ENCODE measurements around the gene PHETA2.
"Not testable (repeated sequence)": the region's sequence is repeated elsewhere in the genome, so short reads cannot be mapped to it uniquely, and the experiment has no call there.

The PHETA2 gene

DNA sequence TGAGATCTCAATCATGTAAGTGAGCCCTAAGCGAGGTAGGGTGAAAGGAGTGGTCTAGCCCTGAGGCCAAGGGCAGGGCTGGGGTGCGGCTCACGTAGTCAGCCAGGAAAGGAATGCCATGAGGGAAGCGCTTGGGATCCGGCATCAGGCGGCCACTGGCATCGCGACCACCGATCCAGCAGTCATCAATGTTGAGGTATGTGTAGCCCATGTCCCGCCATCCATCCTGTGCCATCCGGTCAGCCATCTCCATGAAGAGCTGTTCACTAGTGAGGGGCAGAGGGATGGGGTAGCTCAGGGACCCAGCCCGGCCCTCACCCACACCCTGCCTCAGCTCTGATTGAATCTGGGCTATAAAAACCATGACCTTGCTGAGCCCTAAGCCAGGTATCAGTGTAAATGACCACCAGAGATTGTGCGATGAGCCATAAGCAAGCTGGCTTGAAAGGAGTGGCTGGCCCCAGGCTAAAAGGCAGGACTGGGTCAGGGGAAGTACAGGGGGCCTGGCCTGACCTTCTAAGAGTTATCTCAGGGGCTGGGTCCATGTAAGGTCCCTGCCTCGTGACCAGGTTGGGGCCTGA is 6.3 kb upstream of the PHETA2 start:
- in situ Hi-C loops (cut with HindIII; ENCODE audit: low pct_ligation_motif_present, low pct_unique_long_range_greater_than_20kb, low sequenced_read_pairs): no loop called here
- no peak for DNase-seq

GRCh38 chr22:42068291-42068690 is 5.8 kb upstream of the PHETA2 start:
- DNase-seq: no peak
- in situ Hi-C loops (cut with HindIII; ENCODE audit: low pct_ligation_motif_present, low pct_unique_long_range_greater_than_20kb, low sequenced_read_pairs): no loop called here

DNA sequence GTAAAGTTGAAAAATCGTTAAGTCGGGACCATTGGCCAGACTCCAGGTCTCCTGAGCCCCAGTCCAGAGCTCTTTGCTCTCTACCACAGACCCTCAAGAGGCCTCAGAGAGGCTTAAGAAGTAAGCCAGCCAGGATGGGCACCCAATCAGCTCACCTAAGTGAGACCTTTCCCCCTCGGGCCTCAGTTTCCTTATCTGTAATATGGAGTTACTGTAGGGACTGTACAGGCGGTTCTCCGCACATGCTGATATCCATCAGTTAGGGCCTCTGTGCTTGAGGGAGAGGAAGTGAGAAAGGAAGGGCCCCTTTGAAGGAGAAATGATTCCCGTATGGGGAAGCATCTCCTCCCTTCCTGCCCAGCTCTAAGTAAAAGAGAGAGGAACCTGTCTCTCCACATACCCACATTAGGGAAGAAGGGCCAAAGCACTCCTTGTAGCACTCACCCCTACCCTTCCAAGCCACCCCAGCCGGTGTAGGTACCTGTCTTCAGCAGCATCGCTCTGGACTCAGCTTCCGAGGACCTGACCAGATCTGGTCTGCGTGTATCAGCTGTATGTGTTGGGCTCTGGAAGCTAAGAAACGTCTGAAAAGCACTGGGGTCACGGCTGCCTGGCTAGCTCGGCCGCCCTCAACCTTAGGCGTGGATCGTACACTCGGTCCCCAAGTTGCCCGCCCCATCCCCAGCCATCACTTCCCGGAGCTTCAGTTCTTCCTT is 4.1 kb upstream of the PHETA2 start:
- peak; percentile 5 for DNase-seq
- in situ Hi-C loops (cut with HindIII; ENCODE audit: low pct_ligation_motif_present, low pct_unique_long_range_greater_than_20kb, low sequenced_read_pairs): no loop called here

- in situ Hi-C loops (cut with HindIII; ENCODE audit: low pct_ligation_motif_present, low pct_unique_long_range_greater_than_20kb, low sequenced_read_pairs): no loop called here
- DNase-seq: peak; percentile 97
Measured at GRCh38 chr22:42070517-42071422, 3.3 kb upstream of the PHETA2 start, which contains the start of gene NAGA. Gene NAGA, minus strand, starts transcription at chr22:42070812. Its CDS starts 515 bp downstream, at chr22:42070297.

- DNase-seq; in situ Hi-C loops (cut with HindIII; ENCODE audit: low pct_ligation_motif_present, low pct_unique_long_range_greater_than_20kb, low sequenced_read_pairs): not testable (repeated sequence)
Measured at GRCh38 chr22:42071508-42071907, 2.5 kb upstream of the PHETA2 start.

DNA sequence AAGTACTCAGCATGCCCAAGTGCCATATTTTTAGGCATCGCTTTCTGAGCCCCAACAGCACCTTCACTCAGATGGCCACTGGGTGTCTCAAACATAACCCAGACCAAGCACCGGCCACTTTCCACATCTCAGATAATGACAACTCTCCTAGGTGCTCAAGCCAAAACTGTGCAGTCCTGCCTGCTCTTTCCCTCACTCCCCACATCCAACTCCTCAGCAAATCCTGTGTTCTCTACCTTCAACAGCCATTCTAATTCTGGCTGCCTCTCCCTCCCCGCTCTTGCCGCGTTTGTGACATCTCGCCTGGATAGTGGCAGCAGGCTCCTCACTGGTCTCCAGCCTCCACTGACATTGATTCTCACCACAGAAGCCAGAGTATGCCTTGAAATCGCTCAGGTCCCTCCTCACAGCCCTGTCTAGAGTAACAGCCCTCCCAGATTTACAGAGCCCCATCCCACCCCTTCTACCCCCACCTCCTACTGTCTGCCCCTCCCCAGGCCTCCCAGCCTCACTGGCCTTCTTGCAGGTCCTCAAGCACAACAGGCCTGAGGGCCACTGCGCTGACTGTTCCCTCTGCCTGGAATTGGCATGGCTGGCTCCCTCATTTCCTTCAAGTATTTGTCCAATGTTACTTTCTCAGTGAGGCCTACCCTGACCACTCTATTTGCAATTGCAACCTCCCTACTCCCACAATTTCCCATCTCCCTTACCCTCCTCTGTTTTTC is 1.3 kb upstream of the PHETA2 start:
- in situ Hi-C loops (cut with HindIII; ENCODE audit: low pct_ligation_motif_present, low pct_unique_long_range_greater_than_20kb, low sequenced_read_pairs): no loop called here
- no peak for DNase-seq

DNA sequence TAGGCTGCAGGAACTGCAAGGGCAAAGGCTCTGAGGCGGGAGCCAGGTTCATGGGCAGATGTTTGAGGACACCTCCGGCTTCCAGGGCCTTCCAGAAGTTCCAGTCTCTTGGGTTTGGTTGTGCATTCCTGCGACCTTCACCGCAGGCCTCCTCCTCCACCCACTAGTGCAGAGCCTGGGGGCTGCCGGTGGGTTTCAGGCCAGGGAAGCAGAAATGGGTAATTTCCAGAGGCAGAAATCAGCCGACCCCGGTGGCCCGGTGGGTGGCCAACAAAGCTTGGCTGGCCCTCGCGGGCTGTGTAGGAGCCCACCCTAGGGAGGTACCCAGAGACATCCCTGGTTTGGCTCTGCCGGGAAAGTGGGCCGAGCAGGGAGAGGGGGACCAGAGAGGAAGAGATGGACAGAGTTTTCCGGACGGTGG is 417 bp upstream of the PHETA2 start:
- DNase-seq: no peak
- in situ Hi-C loops (cut with HindIII; ENCODE audit: low pct_ligation_motif_present, low pct_unique_long_range_greater_than_20kb, low sequenced_read_pairs): no loop called here

GRCh38 chr22:42074846-42075676 is 1.0 kb downstream of the PHETA2 start:
- DNase-seq: no peak
- in situ Hi-C loops (cut with HindIII; ENCODE audit: low pct_ligation_motif_present, low pct_unique_long_range_greater_than_20kb, low sequenced_read_pairs): no loop called here

- DNase-seq: no peak
- in situ Hi-C loops (cut with HindIII; ENCODE audit: low pct_ligation_motif_present, low pct_unique_long_range_greater_than_20kb, low sequenced_read_pairs): no loop called here
Measured at GRCh38 chr22:42076764-42077485, 2.9 kb downstream of the PHETA2 start.

DNA sequence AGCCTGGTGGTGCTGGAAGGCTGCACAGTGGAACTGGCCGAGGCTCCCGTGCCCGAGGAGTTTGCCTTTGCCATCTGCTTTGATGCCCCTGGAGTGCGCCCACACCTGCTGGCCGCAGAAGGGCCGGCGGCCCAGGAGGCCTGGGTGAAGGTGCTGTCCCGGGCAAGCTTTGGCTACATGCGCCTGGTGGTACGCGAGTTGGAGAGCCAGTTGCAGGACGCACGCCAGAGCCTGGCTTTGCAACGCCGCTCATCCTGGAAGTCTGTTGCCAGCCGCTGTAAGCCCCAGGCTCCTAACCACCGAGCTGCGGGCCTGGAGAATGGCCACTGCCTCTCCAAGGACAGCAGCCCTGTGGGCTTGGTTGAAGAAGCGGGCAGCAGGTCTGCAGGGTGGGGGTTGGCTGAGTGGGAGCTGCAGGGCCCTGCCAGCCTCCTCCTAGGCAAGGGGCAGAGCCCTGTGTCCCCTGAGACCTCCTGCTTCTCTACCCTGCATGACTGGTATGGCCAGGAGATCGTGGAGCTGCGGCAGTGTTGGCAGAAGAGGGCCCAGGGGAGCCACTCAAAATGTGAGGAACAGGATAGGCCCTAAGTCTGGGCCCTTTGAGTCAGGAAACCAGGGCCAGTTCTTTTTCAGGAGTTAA is 3.6 kb downstream of the PHETA2 start:
- DNase-seq: no peak
- in situ Hi-C loops (cut with HindIII; ENCODE audit: low pct_ligation_motif_present, low pct_unique_long_range_greater_than_20kb, low sequenced_read_pairs): no loop called here

DNA sequence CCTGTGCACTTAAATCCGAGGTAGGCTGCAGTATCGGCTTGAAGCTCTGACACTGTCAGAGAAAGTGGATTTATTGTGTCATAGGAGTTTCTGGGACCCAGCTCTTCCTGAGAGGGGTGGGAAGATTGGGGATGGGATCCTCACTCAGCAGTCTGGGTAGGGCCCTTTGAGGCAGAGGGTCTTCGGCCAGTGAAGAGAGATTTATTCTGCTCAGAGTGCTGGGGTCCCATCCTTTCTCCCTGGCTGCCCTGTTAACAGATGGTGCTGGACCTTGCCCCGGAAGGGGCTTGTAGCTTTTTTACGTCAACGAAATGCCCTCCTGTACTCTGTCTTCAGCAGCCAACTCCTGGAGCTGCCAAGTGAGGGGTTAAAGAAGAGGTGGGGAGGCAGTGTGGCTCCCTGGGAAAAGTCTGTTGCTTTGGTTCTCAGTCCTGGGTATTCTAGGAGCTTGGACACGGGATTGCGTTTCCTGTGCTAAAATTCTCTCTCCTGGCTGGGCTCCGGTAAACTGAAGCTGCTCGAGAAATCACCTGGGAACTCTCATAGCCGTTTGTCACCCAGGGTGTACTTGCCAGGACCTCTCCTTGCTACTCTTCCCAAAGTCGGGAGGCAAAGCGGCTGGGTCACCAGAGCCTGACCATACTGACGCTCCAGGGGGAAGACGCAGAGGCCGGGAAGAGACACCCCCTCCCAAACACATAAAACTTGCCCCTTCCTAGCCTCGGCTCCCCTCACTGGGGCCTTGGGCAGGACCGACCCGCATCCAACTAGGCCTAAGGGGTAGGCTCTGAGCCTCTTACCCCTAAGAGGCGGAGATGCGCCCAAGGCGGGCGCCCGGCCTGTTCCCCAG is 4.6 kb downstream of the PHETA2 start:
- in situ Hi-C loops (cut with HindIII; ENCODE audit: low pct_ligation_motif_present, low pct_unique_long_range_greater_than_20kb, low sequenced_read_pairs): no loop called here
- DNase-seq: no peak

DNA sequence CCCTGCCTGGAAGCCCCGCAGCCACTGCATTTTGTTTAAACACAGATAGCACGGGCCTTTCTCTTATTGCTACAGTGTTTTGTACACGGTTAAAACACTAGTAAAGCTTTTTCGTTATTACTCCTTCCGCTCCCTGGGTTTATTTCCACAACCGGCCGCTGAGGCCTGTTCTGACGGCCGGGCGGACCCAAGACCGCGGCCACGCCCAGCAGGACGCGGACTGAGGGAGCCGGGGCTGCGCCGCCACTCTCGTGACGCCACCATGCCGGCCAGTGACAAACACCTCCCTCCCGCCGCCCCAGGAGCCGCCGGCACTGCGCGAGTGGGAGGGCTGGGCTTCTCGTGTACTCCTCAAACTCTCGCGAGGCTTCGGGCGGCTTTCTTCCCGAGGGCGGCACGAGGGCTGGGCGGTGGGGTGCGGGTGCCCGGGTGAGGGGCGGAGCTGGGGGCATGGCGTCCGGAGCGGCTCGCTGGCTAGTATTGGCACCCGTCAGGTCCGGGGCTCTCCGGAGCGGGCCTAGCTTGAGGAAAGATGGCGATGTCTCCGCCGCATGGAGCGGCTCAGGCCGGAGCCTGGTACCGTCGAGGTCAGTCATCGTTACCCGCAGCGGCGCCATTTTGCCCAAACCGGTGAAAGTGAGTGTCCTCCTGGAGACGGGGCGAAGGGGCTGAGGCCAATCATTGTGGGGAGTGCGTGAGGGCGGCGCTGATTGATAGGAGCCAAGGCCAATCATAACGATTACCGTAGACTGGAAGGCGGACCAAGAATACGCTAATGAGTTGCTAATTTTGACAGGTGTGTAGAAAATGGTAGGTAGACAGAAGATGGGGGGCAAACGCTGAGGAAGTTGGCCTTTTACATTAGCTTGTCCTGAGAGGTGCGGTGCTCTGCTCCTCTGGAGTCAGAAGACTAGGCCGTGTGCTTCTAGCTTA is 5.5 kb downstream of the PHETA2 start, which contains the start of gene SMDT1:
Gene SMDT1 (plus strand): TSS at position 382 of the 933 bp plus-strand sequence. CDS start 69 bp downstream, at position 451.
- in situ Hi-C loops (cut with HindIII; ENCODE audit: low pct_ligation_motif_present, low pct_unique_long_range_greater_than_20kb, low sequenced_read_pairs): no loop called here

GRCh38 chr22:42080287-42080686 is 6.2 kb downstream of the PHETA2 start:
- DNase-seq: peak; percentile 33
- in situ Hi-C loops (cut with HindIII; ENCODE audit: low pct_ligation_motif_present, low pct_unique_long_range_greater_than_20kb, low sequenced_read_pairs): no loop called here

More for the DNA sequence above, 5.5 kb downstream of the PHETA2 start, which contains the start of gene SMDT1:
- DNase-seq: peak; percentile 97

DNA sequence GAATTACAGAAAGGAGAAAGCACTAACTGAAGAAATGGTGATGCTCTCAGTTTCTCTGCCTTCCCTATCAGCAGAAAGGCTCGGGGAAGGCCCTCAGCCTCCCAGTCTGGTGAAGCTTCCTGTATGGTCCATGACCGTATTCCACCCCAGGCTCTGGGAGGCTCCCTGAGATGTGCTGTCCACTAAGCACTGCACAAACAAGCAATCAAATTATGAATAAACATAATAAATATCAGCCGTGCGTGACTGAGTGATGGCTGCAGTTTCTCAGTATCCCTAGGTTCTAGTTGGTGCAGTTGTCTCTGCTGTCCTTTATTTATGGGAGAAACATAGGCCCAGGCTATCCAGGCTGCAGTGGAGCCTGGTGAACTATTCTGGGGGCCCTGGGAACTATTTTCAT is 9.1 kb downstream of the PHETA2 start:
- in situ Hi-C loops (cut with HindIII; ENCODE audit: low pct_ligation_motif_present, low pct_unique_long_range_greater_than_20kb, low sequenced_read_pairs): no loop called here
- no peak for DNase-seq

- in situ Hi-C loops (cut with HindIII; ENCODE audit: low pct_ligation_motif_present, low pct_unique_long_range_greater_than_20kb, low sequenced_read_pairs): no loop called here
- DNase-seq: no peak
Measured at GRCh38 chr22:42084874-42085273, 10.8 kb downstream of the PHETA2 start.

Measured in ACHN (cell line).